ENCODE data around the gene ILF2. TPM values are rescaled to one million over a fixed set of nuclear protein-coding genes. Genes with fewer than 3 reads are reported as not detected.
"Not testable (repeated sequence)": the region's sequence is repeated elsewhere in the genome, so short reads cannot be mapped to it uniquely, and the experiment has no call there.

The ILF2 gene
- total RNA-seq, 2 experiments from 2014 or later, result 193 to 260 TPM

DNA sequence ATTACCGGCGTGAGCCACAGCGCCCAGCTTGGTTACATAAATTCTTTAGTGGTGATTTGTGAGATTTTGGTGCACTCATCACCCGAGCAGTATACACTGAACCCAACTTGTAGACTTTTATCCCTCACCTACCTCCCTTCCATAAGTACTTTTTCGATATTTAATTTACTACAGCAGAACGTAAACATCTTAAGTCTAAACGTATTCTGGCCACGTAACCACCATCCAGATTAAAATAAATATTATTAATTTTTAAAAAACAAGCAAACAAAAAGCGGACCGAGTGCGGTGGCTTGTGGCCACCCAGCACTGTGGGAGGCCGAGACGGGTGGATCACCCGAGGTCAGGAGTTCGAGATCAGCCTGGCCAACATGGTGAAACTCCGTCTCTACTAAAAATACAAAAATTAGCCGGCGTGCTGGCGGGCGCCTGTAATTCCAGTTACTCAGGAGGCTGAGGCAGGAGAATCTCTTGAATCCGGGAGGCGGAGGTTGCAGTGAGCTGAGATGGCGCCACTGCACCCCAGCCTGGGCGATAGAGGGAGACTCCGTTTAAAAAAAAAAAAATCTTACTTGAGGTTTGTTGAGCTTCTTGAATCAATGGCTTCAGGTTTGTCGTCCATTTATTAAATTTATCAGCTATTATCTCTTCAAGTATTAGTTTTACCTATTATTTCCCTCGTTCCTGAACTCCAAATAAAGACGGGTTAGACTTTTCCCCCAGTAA, 998 bp upstream of the ILF2 start:
- Mint-ChIP-seq H3K36me3 (peaks cover 36% of the 10 kb centered on the region), H3K4me1 (peaks cover 34% of the 10 kb centered on the region)
- not testable (repeated sequence) for H3K4me3 Mint-ChIP-seq; H3K27me3 Mint-ChIP-seq; H3K27ac Mint-ChIP-seq; H3K9me3 Mint-ChIP-seq (ENCODE audit: low read depth)
- ATAC-seq (peak; percentile 26), DNase-seq (peak; percentile 72)
- CTCF ChIA-PET, result interaction anchor here (1.0 to 3.5 kb wide), 17 partner anchors 9 to 319 kb away, joined by 3 to 13 read pairs (median 5); partner anchors contain the start of genes CHTOP, RAB13, RPS27 and SLC27A3

GRCh38 chr1:153670257-153670858, 435 bp downstream of the ILF2 start:
- H3K36me3 Mint-ChIP-seq, result peaks cover 44% of the 10 kb centered on the region
- DNase-seq (no peak), ATAC-seq (peak; percentile 1)
- H3K9me3 Mint-ChIP-seq (ENCODE audit: low read depth), result no peaks in the 10 kb centered on the region
- CTCF ChIA-PET, result interaction anchor here (0.6 to 3.5 kb wide), 4 partner anchors 9 to 316 kb away, joined by 3 to 13 read pairs (median 7); partner anchors contain the start of genes RAB13, SLC27A3 and SNAPIN
- no peak overlapping the region for H3K27ac Mint-ChIP-seq
- no peak overlapping the region for H3K4me3 Mint-ChIP-seq
- no peaks in the 10 kb centered on the region for H3K27me3 Mint-ChIP-seq
- peaks cover 34% of the 10 kb centered on the region for H3K4me1 Mint-ChIP-seq

GRCh38 chr1:153669606-153670005, 1.2 kb downstream of the ILF2 start:
- Mint-ChIP-seq H3K4me3 (no peak overlapping the region), H3K27ac (no peak overlapping the region)
- CTCF ChIA-PET, result interaction anchor here (3.5 kb wide), 1 partner anchor 11 kb away, joined by 13 read pairs; the partner anchor contains the start of gene SNAPIN

GRCh38 chr1:153668672-153669071, 2.1 kb downstream of the ILF2 start:
- peaks cover 58% of the 10 kb centered on the region for H3K36me3 Mint-ChIP-seq
- ATAC-seq; DNase-seq; H3K27me3 Mint-ChIP-seq; H3K9me3 Mint-ChIP-seq (ENCODE audit: low read depth): not testable (repeated sequence)
- H3K4me1 Mint-ChIP-seq, result peaks cover 34% of the 10 kb centered on the region
- peak overlapping the region; percentile 31 for H3K4me3 Mint-ChIP-seq
- H3K27ac Mint-ChIP-seq, result peak overlapping the region; percentile 7
- CTCF ChIA-PET, result interaction anchor here (3.5 kb wide), 1 partner anchor 10 kb away, joined by 13 read pairs; the partner anchor contains the start of gene SNAPIN

More at GRCh38 chr1:153669606-153670005, 1.2 kb downstream of the ILF2 start:
- DNase-seq, result no peak
- no peak for ATAC-seq
- Mint-ChIP-seq H3K27me3 (no peaks in the 10 kb centered on the region), H3K36me3 (peaks cover 52% of the 10 kb centered on the region), H3K9me3 (ENCODE audit: low read depth) (no peaks in the 10 kb centered on the region), H3K4me1 (peaks cover 34% of the 10 kb centered on the region)

GRCh38 chr1:153667439-153667838, 3.4 kb downstream of the ILF2 start:
- DNase-seq, result no peak
- Mint-ChIP-seq H3K36me3 (peaks cover 65% of the 10 kb centered on the region), H3K9me3 (ENCODE audit: low read depth) (no peaks in the 10 kb centered on the region), H3K4me3 (no peak overlapping the region), H3K4me1 (peaks cover 34% of the 10 kb centered on the region), H3K27ac (no peak overlapping the region), H3K27me3 (no peaks in the 10 kb centered on the region)
- CTCF ChIA-PET, result interaction anchor here (0.6 to 1.5 kb wide), 3 partner anchors 9 to 156 kb away, joined by 3 read pairs; partner anchors contain the start of gene SNAPIN
- no peak for ATAC-seq

DNA sequence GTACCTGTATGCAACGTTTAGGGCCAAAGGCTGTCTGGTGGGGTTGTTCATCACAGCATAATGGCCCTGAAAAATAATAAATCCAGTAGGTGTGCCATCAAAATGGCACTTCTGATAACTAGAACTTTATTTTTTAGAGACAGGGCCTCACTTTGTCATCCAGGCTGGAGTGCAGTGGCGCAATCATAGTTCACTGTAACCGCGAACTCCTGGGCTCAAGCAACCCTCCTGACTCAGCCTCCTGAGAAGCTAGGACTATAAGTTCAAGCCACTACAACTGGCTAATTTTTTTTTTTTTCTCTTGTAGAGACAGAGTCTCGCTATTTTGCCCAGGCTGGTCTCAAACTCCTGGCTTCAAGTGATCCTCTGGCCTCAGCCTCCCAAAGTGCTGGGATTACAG, 7.6 kb downstream of the ILF2 start:
- Mint-ChIP-seq H3K27me3 (no peaks in the 10 kb centered on the region), H3K4me1 (peaks cover 22% of the 10 kb centered on the region), H3K4me3 (no peak overlapping the region), H3K9me3 (ENCODE audit: low read depth) (no peaks in the 10 kb centered on the region), H3K36me3 (peaks cover 58% of the 10 kb centered on the region), H3K27ac (no peak overlapping the region)
- CTCF ChIA-PET, result interaction anchor here (1.0 kb wide), 1 partner anchor 14 kb away, joined by 3 read pairs; no protein-coding TSS in a partner anchor
- DNase-seq, result no peak
- no peak for ATAC-seq

GRCh38 chr1:153662269-153662668, 8.5 kb downstream of the ILF2 start:
- CTCF ChIA-PET, result no interaction called here
- no peak overlapping the region for H3K4me3 Mint-ChIP-seq

GRCh38 chr1:153661111-153661708, 9.6 kb downstream of the ILF2 start:
- no peak overlapping the region for H3K4me3 Mint-ChIP-seq
- no peaks in the 10 kb centered on the region for H3K9me3 Mint-ChIP-seq (ENCODE audit: low read depth)
- H3K27ac Mint-ChIP-seq, result peak overlapping the region; percentile 22
- DNase-seq, result no peak
- H3K4me1 Mint-ChIP-seq, result peaks cover 14% of the 10 kb centered on the region
- CTCF ChIA-PET, result interaction anchor here (0.9 to 1.2 kb wide), 2 partner anchors 9 to 18 kb away, joined by 3 read pairs; no protein-coding TSS in a partner anchor
- peaks cover 40% of the 10 kb centered on the region for H3K36me3 Mint-ChIP-seq
- no peak for ATAC-seq
- H3K27me3 Mint-ChIP-seq, result no peaks in the 10 kb centered on the region

More at GRCh38 chr1:153662269-153662668, 8.5 kb downstream of the ILF2 start:
- H3K9me3 Mint-ChIP-seq (ENCODE audit: low read depth), result no peaks in the 10 kb centered on the region
- H3K36me3 Mint-ChIP-seq, result peaks cover 48% of the 10 kb centered on the region
- peaks cover 16% of the 10 kb centered on the region for H3K4me1 Mint-ChIP-seq
- H3K27me3 Mint-ChIP-seq, result no peaks in the 10 kb centered on the region
- ATAC-seq (no peak), DNase-seq (no peak)
- peak overlapping the region; percentile 58 for H3K27ac Mint-ChIP-seq

GRCh38 chr1:153659656-153660055, 11.1 kb downstream of the ILF2 start:
- H3K4me3 Mint-ChIP-seq, result peak overlapping the region; percentile 83
- H3K27ac Mint-ChIP-seq, result peak overlapping the region; percentile 87
- no peaks in the 10 kb centered on the region for H3K27me3 Mint-ChIP-seq
- no peak for DNase-seq
- CTCF ChIA-PET, result interaction anchor here (1.2 to 2.1 kb wide), 3 partner anchors 11 to 149 kb away, joined by 5 to 13 read pairs (median 5); partner anchors contain the start of gene ILF2
- no peaks in the 10 kb centered on the region for H3K9me3 Mint-ChIP-seq (ENCODE audit: low read depth)
- H3K36me3 Mint-ChIP-seq, result peaks cover 28% of the 10 kb centered on the region
- no peak for ATAC-seq
- H3K4me1 Mint-ChIP-seq, result peaks cover 14% of the 10 kb centered on the region

- H3K36me3 Mint-ChIP-seq, result peaks cover 25% of the 10 kb centered on the region
- peaks cover 14% of the 10 kb centered on the region for H3K4me1 Mint-ChIP-seq
- no peaks in the 10 kb centered on the region for H3K9me3 Mint-ChIP-seq (ENCODE audit: low read depth)
- CTCF ChIA-PET, result interaction anchor here (1.2 to 2.1 kb wide), 3 partner anchors 11 to 148 kb away, joined by 5 to 13 read pairs (median 5); partner anchors contain the start of gene ILF2
- H3K4me3 Mint-ChIP-seq, result peak overlapping the region; percentile 83
- no peaks in the 10 kb centered on the region for H3K27me3 Mint-ChIP-seq
- ATAC-seq (no peak), DNase-seq (no peak)
- peak overlapping the region; percentile 87 for H3K27ac Mint-ChIP-seq
Measured at GRCh38 chr1:153659175-153659534, 11.6 kb downstream of the ILF2 start.

DNA sequence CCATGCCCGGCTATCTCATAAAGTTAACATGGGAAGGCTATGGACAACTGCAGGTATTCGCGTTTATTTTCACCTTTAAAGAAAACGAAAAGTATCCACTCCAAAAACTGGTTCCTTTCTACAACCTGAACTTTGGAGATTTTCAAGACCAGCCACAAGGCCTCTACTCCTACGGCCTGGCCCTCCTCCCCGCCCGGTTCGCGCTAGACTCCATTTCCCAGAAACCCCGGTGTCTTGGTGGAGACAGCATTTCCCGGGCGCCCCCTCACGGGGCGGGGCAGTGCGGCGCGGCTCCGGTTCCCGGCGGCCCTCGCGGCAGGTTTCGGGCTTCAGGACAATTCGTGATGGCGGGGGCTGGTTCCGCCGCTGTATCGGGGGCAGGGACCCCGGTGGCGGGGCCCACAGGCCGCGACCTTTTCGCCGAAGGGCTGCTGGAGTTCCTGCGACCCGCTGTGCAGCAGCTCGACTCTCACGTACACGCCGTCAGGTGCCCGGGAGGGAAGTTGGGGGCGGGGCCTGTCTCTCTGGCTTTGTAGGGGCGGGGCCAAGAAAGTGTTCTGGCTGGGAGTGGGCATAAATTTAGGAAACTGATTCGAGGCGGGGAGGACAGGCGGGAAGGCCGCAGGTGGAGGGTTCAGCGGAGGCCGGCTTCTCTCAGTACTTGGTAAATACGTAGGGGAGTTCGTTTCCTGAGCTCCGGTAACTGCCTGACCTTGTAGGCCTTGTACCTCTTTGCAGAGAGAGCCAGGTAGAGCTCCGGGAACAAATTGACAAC, 12.2 kb downstream of the ILF2 start, which contains the start of gene SNAPIN:
Gene SNAPIN, plus strand, starts transcription at position 304 of the 775 bp plus-strand sequence. Its CDS starts 41 bp downstream, at position 345.
- DNase-seq, result peak; percentile 95
- ATAC-seq, result peak; percentile 98
- Mint-ChIP-seq H3K4me3 (peak within 1 kb of the TSS; percentile 83), H3K27me3 (no peaks in the 10 kb centered on the region), H3K36me3 (peaks cover 21% of the 10 kb centered on the region), H3K27ac (peak within 1 kb of the TSS; percentile 87), H3K9me3 (ENCODE audit: low read depth) (no peaks in the 10 kb centered on the region), H3K4me1 (peaks cover 14% of the 10 kb centered on the region)
- CTCF ChIA-PET, result interaction anchor here (0.6 to 2.1 kb wide), 6 partner anchors 8 to 328 kb away, joined by 3 to 13 read pairs (median 4); partner anchors contain the start of gene ILF2

- ATAC-seq, result no peak
- Mint-ChIP-seq H3K36me3 (peaks cover 2% of the 10 kb centered on the region), H3K9me3 (ENCODE audit: low read depth) (no peaks in the 10 kb centered on the region), H3K27me3 (no peaks in the 10 kb centered on the region), H3K27ac (no peak overlapping the region), H3K4me1 (peaks cover 13% of the 10 kb centered on the region), H3K4me3 (no peak overlapping the region)
- CTCF ChIA-PET, result interaction anchor here (1.9 kb wide), 1 partner anchor 12 kb away, joined by 6 read pairs; no protein-coding TSS in a partner anchor
- DNase-seq, result no peak
Measured at GRCh38 chr1:153655333-153655732, 15.5 kb downstream of the ILF2 start.
